SK-N-SH treated with all-trans-retinoic acid at 6 μM for 48 hours (cell line): ENCODE results near the gene MINK1.

Experiments used
- ATAC-seq: fragments of 200-7000 bp; cut with Tn5 transposase; 3 replicates; pipeline ENCODE4 v1.9.1; 2020; ENCODE audit warnings: mild to moderate bottlenecking, moderate library complexity
- ARNTL ChIP-seq: fragments of 450-650 bp; formaldehyde crosslinking; IDR thresholded peaks from 2 replicates; pipeline ENCODE4 v1.5.0; 2020; ENCODE audit warnings: low read depth, mild to moderate bottlenecking, moderate library complexity, borderline replicate concordance
- CREB5 ChIP-seq: fragments of 250-450 bp; sonication (Bioruptor Pico); IDR thresholded peaks from 2 replicates; pipeline ENCODE4 v1.5.1; 2020; ENCODE audit warnings: low read depth, mild to moderate bottlenecking, moderate library complexity
- CSDC2 ChIP-seq: fragments of 250-450 bp; sonication (Bioruptor Pico); IDR thresholded peaks from 2 replicates; pipeline ENCODE4 v1.5.0; 2020; ENCODE audit warnings: mild to moderate bottlenecking, moderate library complexity
- CSRNP3 ChIP-seq: fragments of 250-450 bp; sonication (Bioruptor Pico); IDR thresholded peaks from 2 replicates; pipeline ENCODE4 v1.5.1; 2021; ENCODE audit warnings: mild to moderate bottlenecking, moderate library complexity
- ISL1 ChIP-seq: fragments of 250-450 bp; sonication (Bioruptor Pico); IDR thresholded peaks from 2 replicates; pipeline ENCODE4 v2.1.2; 2022; ENCODE audit warnings: mild to moderate bottlenecking, moderate library complexity
- OSR1 ChIP-seq: fragments of 250-450 bp; sonication (Bioruptor Pico); IDR thresholded peaks from 2 replicates; pipeline ENCODE4 v1.8.0; 2022; ENCODE audit warnings: moderate library complexity, mild to moderate bottlenecking, inconsistent platforms
- PATZ1 ChIP-seq: fragments of 250-450 bp; sonication (Bioruptor Pico); IDR thresholded peaks from 2 replicates; pipeline ENCODE4 v1.8.0; 2020; ENCODE audit warnings: mild to moderate bottlenecking, moderate library complexity, borderline replicate concordance
- POU6F1 ChIP-seq: fragments of 250-450 bp; sonication (Bioruptor Pico); IDR thresholded peaks from 2 replicates; pipeline ENCODE4 v1.8.0; 2021; ENCODE audit warnings: low read depth, mild to moderate bottlenecking, moderate library complexity, borderline replicate concordance
- RARB ChIP-seq: fragments of 250-450 bp; sonication (Bioruptor Pico); IDR thresholded peaks from 2 replicates; pipeline ENCODE4 v1.8.0; 2021; ENCODE audit warnings: mild to moderate bottlenecking, moderate library complexity
- TOX ChIP-seq: fragments of 250-450 bp; sonication (Bioruptor Pico); IDR thresholded peaks from 2 replicates; pipeline ENCODE4 v1.8.0; 2021; ENCODE audit warnings: mild to moderate bottlenecking, moderate library complexity, borderline replicate concordance
- TSHZ2 ChIP-seq: fragments of 250-450 bp; sonication (Bioruptor Pico); IDR thresholded peaks from 2 replicates; pipeline ENCODE4 v1.5.0; 2020; ENCODE audit warnings: mild to moderate bottlenecking, moderate library complexity
- ZFP3 ChIP-seq: fragments of 250-450 bp; sonication (Bioruptor Pico); IDR thresholded peaks from 2 replicates; pipeline ENCODE4 v1.5.0; 2020; ENCODE audit warnings: mild to moderate bottlenecking, moderate library complexity
- ZFP30 ChIP-seq: fragments of 450-650 bp; formaldehyde crosslinking; IDR thresholded peaks from 2 replicates; pipeline ENCODE4 v1.5.0; 2022; ENCODE audit warnings: mild to moderate bottlenecking, moderate library complexity
- ZNF565 ChIP-seq: fragments of 450-650 bp; formaldehyde crosslinking; conservative IDR thresholded peaks from 2 replicates; pipeline ENCODE4 v1.5.0; 2020; ENCODE audit warnings: low read depth, mild to moderate bottlenecking, moderate library complexity
- ZNF70 ChIP-seq: fragments of 450-650 bp; formaldehyde crosslinking; IDR thresholded peaks from 2 replicates; pipeline ENCODE4 v1.5.0; 2020; ENCODE audit warnings: mild to moderate bottlenecking, moderate library complexity
- ZNF8 ChIP-seq: fragments of 450-650 bp; formaldehyde crosslinking; IDR thresholded peaks from 2 replicates; pipeline ENCODE4 v1.5.0; 2020; ENCODE audit warnings: mild to moderate bottlenecking, moderate library complexity

The MINK1 gene

GRCh38 chr17:4833178-4833940, at the start of gene MINK1:
Gene MINK1 (plus strand): TSS chr17:4833340. CDS start chr17:4833584, 244 bp downstream.
- ATAC-seq = peak; percentile 92
- TF ChIP-seq ZFP3 (CRISPR knock-in tag) (no peak), POU6F1 (no peak), TOX (CRISPR knock-in tag) (no peak), ZNF8 (CRISPR knock-in tag) (no peak), CSRNP3 (CRISPR knock-in tag) (no peak), ZNF70 (no peak), RARB (CRISPR knock-in tag) (no peak), PATZ1 (no peak), OSR1 (CRISPR knock-in tag) (no peak), ZNF565 (no peak), TSHZ2 (CRISPR knock-in tag) (no peak), CSDC2 (no peak), CREB5 (CRISPR knock-in tag) (no peak), ZFP30 (no peak)
- TF ChIP-seq, all 23 proteins: peak for 0

GRCh38 chr17:4785311-4786105, 47.6 kb upstream of the MINK1 start:
- no peak for ATAC-seq
- no peak for TF ChIP-seq TSHZ2 (CRISPR knock-in tag)
- no peak for TF ChIP-seq ARNTL (CRISPR knock-in tag)
- no peak for TF ChIP-seq ZFP30
- TF ChIP-seq CSRNP3 (CRISPR knock-in tag) = no peak
- no peak for TF ChIP-seq ZNF565
- no peak for TF ChIP-seq TOX (CRISPR knock-in tag)
- TF ChIP-seq ISL1 = no peak
- no peak for TF ChIP-seq PATZ1
- TF ChIP-seq OSR1 (CRISPR knock-in tag) = no peak
